Activated CD4-positive, alpha-beta T cell treated with anti-CD3 and anti-CD28 coated beads, Interleukin-2, amount 50 U/mL, for 16 hours (primary cell): ENCODE measurements around the gene NCAPG.

ENCODE experiments used
- DNase-seq: peaks from one replicate; pipeline ENCODE4 v3.0.0-alpha.2; 2020

Gene NCAPG

GRCh38 chr4:17810260-17811077, at the start of gene NCAPG, which contains the start of gene DCAF16:
Gene NCAPG (plus strand): TSS chr4:17810979. CDS start chr4:17811078, 99 bp downstream.
Gene DCAF16 (minus strand): TSS chr4:17810757. CDS start chr4:17804141, 6,616 bp downstream.
- peak; percentile 100 for DNase-seq

- no peak for DNase-seq
Measured at GRCh38 chr4:17761062-17761461, 49.7 kb upstream of the NCAPG start.

- no peak for DNase-seq
Measured at GRCh38 chr4:17762726-17763125, 48.1 kb upstream of the NCAPG start.

- DNase-seq = no peak
Measured at GRCh38 chr4:17763416-17763815, 47.4 kb upstream of the NCAPG start.

- DNase-seq = no peak
Measured at GRCh38 chr4:17763931-17764330, 46.8 kb upstream of the NCAPG start.

- no peak for DNase-seq
Measured at GRCh38 chr4:17765514-17766286, 45.1 kb upstream of the NCAPG start.

- no peak for DNase-seq
Measured at GRCh38 chr4:17766826-17767458, 43.8 kb upstream of the NCAPG start.

GRCh38 chr4:17769406-17770174, 41.2 kb upstream of the NCAPG start:
- no peak for DNase-seq

- DNase-seq = no peak
Measured at GRCh38 chr4:17770845-17771244, 39.9 kb upstream of the NCAPG start.

GRCh38 chr4:17771284-17771908, 39.4 kb upstream of the NCAPG start:
- no peak for DNase-seq

GRCh38 chr4:17773135-17773698, 37.6 kb upstream of the NCAPG start:
- no peak for DNase-seq

GRCh38 chr4:17778431-17778830, 32.3 kb upstream of the NCAPG start:
- no peak for DNase-seq

GRCh38 chr4:17780501-17781299, 30.1 kb upstream of the NCAPG start:
- no peak for DNase-seq

GRCh38 chr4:17781300-17782287, 29.2 kb upstream of the NCAPG start, which contains the start of gene FAM184B:
Gene FAM184B (minus strand): TSS chr4:17781621. CDS start chr4:17781299, 322 bp downstream.
- no peak for DNase-seq

GRCh38 chr4:17785858-17786257, 24.9 kb upstream of the NCAPG start:
- no peak for DNase-seq

GRCh38 chr4:17786567-17786966, 24.2 kb upstream of the NCAPG start:
- no peak for DNase-seq

GRCh38 chr4:17787315-17787714, 23.5 kb upstream of the NCAPG start:
- no peak for DNase-seq

- no peak for DNase-seq
Measured at GRCh38 chr4:17788956-17789355, 21.8 kb upstream of the NCAPG start.

GRCh38 chr4:17794730-17795129, 16.0 kb upstream of the NCAPG start:
- DNase-seq = no peak

GRCh38 chr4:17797808-17798207, 13.0 kb upstream of the NCAPG start:
- peak; percentile 21 for DNase-seq
